Endothelial cell of umbilical vein (primary cell): ENCODE results near the gene MYOM3. TPM values are rescaled to one million over a fixed set of nuclear protein-coding genes. Genes with fewer than 3 reads are reported as not detected.

Experiments used
- BruUV-seq: library from RNA; stranded (reverse); fragments of 400-500 nt; replicated peaks from 2 replicates; lab custom pipeline; 2021; lab: Mats Ljungman, UMichigan
- CTCF ChIA-PET: fragments of 300-600, 350-600 bp; sonication (Branson Sonifier 250); formaldehyde crosslinking; loops from one replicate; lab custom pipeline; 2021; ENCODE audit warnings: antibody characterized with exemption, inconsistent platforms; lab: Charles Lee
- POLR2A ChIA-PET: fragments of 300-600, 350-600 bp; sonication (Branson Sonifier 250); formaldehyde crosslinking; loops from one replicate; lab custom pipeline; 2021; ENCODE audit warnings: antibody characterized with exemption, inconsistent platforms; lab: Charles Lee
- DNase-seq: peaks from one replicate; pipeline ENCODE4 v3.0.0-alpha.2; 2011; ENCODE audit warnings: low read depth, low spot score
- FAIRE-seq: peaks from 2 replicates; lab custom pipeline; 2011; peaks lifted over from hg19 to GRCh38; lab: Jason Lieb, UNC
- H2AFZ ChIP-seq: 2 replicates; pipeline ENCODE4 v1.6.0; 2012; ENCODE audit warnings: low read depth, low read length, control low read depth, inconsistent platforms
- H3K27ac ChIP-seq: 2 replicates; pipeline ENCODE4 v1.5.1; 2011; ENCODE audit warnings: low read depth, mild to moderate bottlenecking, control low read depth, low read length, moderate library complexity; ENCODE audit not compliant: insufficient read depth
- H3K27me3 ChIP-seq, 2 experiments: 2 replicates each; pipeline versions ENCODE4 v1.6.0 to v1.6.1; 2011; ENCODE audit warnings: low read length in 2 of 2, mixed read lengths in 1 of 2; ENCODE audit not compliant: control insufficient read depth in 2 of 2, insufficient read depth in 2 of 2
- H3K36me3 ChIP-seq, 2 experiments: 2 replicates in 1 of 2; 3 replicates in 1 of 2; pipeline ENCODE4 v1.5.1; 2011; ENCODE audit warnings: low read length in 2 of 2, mild to moderate bottlenecking in 1 of 2, moderate library complexity in 1 of 2; ENCODE audit not compliant: control insufficient read depth in 2 of 2, insufficient read depth in 2 of 2; ENCODE audit errors: extremely low read depth in 1 of 2
- H3K4me1 ChIP-seq: 3 replicates; pipeline ENCODE4 v1.5.1; 2011; ENCODE audit warnings: mild to moderate bottlenecking, low read length; ENCODE audit not compliant: control insufficient read depth, insufficient read depth; ENCODE audit errors: extremely low read depth
- H3K4me2 ChIP-seq: 2 replicates; pipeline ENCODE4 v1.6.1; 2011; ENCODE audit warnings: low read length, control low read depth, mixed read lengths; ENCODE audit not compliant: insufficient read depth
- H3K4me3 ChIP-seq, 3 experiments: fragments of 200-600 bp in 1 of 3; sonication (generic), shearing (Covaris generic) in 1 of 3; replicated peaks in 1 of 3; 2 replicates each; pipeline ENCODE4 v1.5.1; 2011 to 2016; ENCODE audit warnings: control low read depth in 3 of 3, low read length in 3 of 3, mild to moderate bottlenecking in 2 of 3, inconsistent platforms in 1 of 3, low read depth in 1 of 3, moderate library complexity in 1 of 3; ENCODE audit not compliant: insufficient read depth in 1 of 3
- H3K79me2 ChIP-seq: 2 replicates; pipeline ENCODE4 v1.6.0; 2012; ENCODE audit warnings: low read length, inconsistent platforms; ENCODE audit not compliant: control insufficient read depth, insufficient read depth
- H3K9ac ChIP-seq: replicated peaks from 2 replicates; pipeline ENCODE3; 2011; ENCODE audit warnings: low read length, control low read depth; ENCODE audit not compliant: insufficient read depth; ENCODE audit errors: extremely low read depth
- H3K9me1 ChIP-seq: replicated peaks from 3 replicates; pipeline ENCODE4 v1.6.0; 2011; ENCODE audit warnings: mild to moderate bottlenecking, low read length; ENCODE audit not compliant: control insufficient read depth, insufficient read depth; ENCODE audit errors: extremely low read depth
- H3K9me3 ChIP-seq: replicated peaks from 2 replicates; pipeline ENCODE4 v1.5.1; 2012; ENCODE audit warnings: low read length, inconsistent platforms; ENCODE audit not compliant: control insufficient read depth, insufficient read depth
- H4K20me1 ChIP-seq: replicated peaks from 2 replicates; pipeline ENCODE3; 2011; ENCODE audit warnings: mild to moderate bottlenecking, low read length; ENCODE audit not compliant: control insufficient read depth, insufficient read depth; ENCODE audit errors: extremely low read depth
- EZH2 ChIP-seq: IDR thresholded peaks from 2 replicates; pipeline ENCODE4 v1.6.1; 2012; ENCODE audit warnings: borderline replicate concordance, low read depth, mild to moderate bottlenecking, moderate library complexity, low read length, inconsistent platforms; ENCODE audit not compliant: severe bottlenecking
- FOS ChIP-seq: IDR thresholded peaks from 2 replicates; pipeline ENCODE4 v1.6.1; 2011; ENCODE audit warnings: mild to moderate bottlenecking, low read length, moderate library complexity, borderline replicate concordance; ENCODE audit not compliant: insufficient read depth
- GATA2 ChIP-seq: IDR thresholded peaks from 2 replicates; pipeline ENCODE4 v1.7.0; 2011; ENCODE audit warnings: low read depth, mild to moderate bottlenecking, moderate library complexity, mixed read lengths, low read length; ENCODE audit not compliant: insufficient read length, insufficient read depth
- JUN ChIP-seq: IDR thresholded peaks from 2 replicates; pipeline ENCODE4 v1.6.1; 2011; ENCODE audit warnings: borderline replicate concordance, low read depth; ENCODE audit not compliant: insufficient read length, insufficient read depth
- MYC ChIP-seq: IDR thresholded peaks from one replicate; pipeline ENCODE4 v1.6.1; 2011; ENCODE audit warnings: mild to moderate bottlenecking, low read depth, low read length
- POLR2A ChIP-seq: IDR thresholded peaks from 2 replicates; pipeline ENCODE4 v1.6.1; 2012; ENCODE audit warnings: low read depth, mild to moderate bottlenecking, control low read depth, low read length
- POLR2AphosphoS5 ChIP-seq: IDR thresholded peaks from 2 replicates; pipeline ENCODE4 v1.6.1; 2012; ENCODE audit warnings: low read depth, mild to moderate bottlenecking, control low read depth, low read length, moderate library complexity; ENCODE audit not compliant: insufficient read depth
- dilution Hi-C: fragments of 300-500 bp; cut with MboI; formaldehyde crosslinking; loops from one replicate; pipeline ENCODE4 v1.15.0; 2019; ENCODE audit warnings: low sequenced_read_pairs; ENCODE audit not compliant: extremely low pct_ligation_motif_present
- intact Hi-C: fragments of 100-400 bp; cut with micrococcal nuclease; formaldehyde crosslinking; loops from one replicate; pipeline ENCODE4 v1.10.0; 2022
- polyA plus RNA-seq, 4 experiments: library from polyadenylated mRNA; depleted of rRNA in 3 of 4; stranded (reverse) in 3 of 4; unstranded in 1 of 4; fragments of >200 nt; gene quantifications; 2 replicates each; pipeline versions ENCODE4 v1.2.1 to v1.2.3, GENCODE V29; 2011 to 2012; ENCODE audit warnings: missing spikeins in 1 of 4
- total RNA-seq: library from RNA; stranded (reverse); gene quantifications from 2 replicates; pipeline ENCODE4 v1.2.3, GENCODE V29; 2021
- TF ChIP-seq, protein P1 (sequence below): IDR thresholded peaks from 2 replicates; pipeline ENCODE4 v1.6.1; 2011; ENCODE audit not compliant: insufficient read depth, insufficient read length

The MYOM3 gene
- total and polyA plus RNA-seq, 2 donors (not counting 3 experiments of a cell fraction or from before 2014, with no cell fraction given) = 0.11 to 0.40 TPM

DNA sequence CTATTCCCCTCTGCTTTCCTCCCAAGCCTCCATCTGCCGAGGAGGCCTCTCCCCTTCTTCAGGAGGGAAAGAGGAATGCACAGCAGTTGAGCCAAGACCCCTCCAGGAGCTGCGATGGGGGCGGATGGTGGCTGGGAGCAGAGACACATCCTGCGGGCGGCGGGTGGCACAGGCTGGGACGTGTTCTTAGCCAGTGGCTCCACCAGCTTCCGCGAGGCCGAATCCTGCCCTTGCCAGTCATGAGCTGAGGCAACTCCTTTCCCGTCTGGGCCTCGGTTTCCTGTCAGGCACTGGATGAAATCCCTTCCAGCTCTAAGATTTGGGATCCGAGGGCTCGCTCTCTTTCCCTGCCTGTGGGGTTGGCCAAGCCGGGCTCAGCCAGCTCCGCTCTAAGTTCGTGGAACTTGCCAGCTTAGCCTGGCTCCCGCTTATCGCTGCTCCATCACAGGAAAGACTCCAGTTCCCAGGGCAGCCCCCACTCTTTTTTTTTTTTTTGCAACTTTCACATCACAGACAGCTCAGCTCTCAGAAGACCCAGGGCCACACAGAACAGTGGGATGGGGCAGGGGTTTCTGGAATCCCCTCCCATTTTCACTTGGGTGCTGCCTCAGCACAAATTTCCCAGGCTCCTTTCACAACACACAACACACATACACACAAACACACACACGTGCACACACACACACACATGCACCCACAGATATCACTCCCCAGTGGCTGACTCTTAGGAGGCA lies 506 bp downstream of the MYOM3 start:
- no TSS peak for BruUV-seq
- FAIRE-seq (peak; percentile 78), DNase-seq (peak; percentile 40)
- no peak for TF ChIP-seq JUN
- TF ChIP-seq GATA2 = peak; percentile 81
- H3K4me2 ChIP-seq = peak overlapping the region; percentile 23
- intact Hi-C loops = loop anchor here (5.0 kb wide), 1 partner anchor 154 kb away; the partner anchor contains the start of gene PNRC2
- no peaks in the 10 kb centered on the region for H3K36me3 ChIP-seq
- H3K4me3 ChIP-seq = no peak overlapping the region
- no peaks in the 10 kb centered on the region for H3K79me2 ChIP-seq
- peaks cover 0 to 2% of the 10 kb centered on the region in 2 experiments for H3K27me3 ChIP-seq
- dilution Hi-C loops = no loop called here
- H3K9ac ChIP-seq = peak overlapping the region; percentile 20
- ChIA-PET POLR2A (interaction anchor here (1.0 kb wide), 1 partner anchor 135 kb away, joined by 3 read pairs; no protein-coding TSS in a partner anchor), CTCF (interaction anchor here (0.7 to 3.2 kb wide), 15 partner anchors 9 to 340 kb away, joined by 3 to 45 read pairs (median 4); partner anchors contain the start of gene NIPAL3)
- H3K9me3 ChIP-seq = no peaks in the 10 kb centered on the region
- H3K9me1 ChIP-seq = no peaks in the 10 kb centered on the region
- no peak overlapping the region for H3K27ac ChIP-seq
- H4K20me1 ChIP-seq = no peaks in the 10 kb centered on the region
- peak overlapping the region; percentile 94 for H2AFZ ChIP-seq
- peaks cover 25% of the 10 kb centered on the region for H3K4me1 ChIP-seq

DNA sequence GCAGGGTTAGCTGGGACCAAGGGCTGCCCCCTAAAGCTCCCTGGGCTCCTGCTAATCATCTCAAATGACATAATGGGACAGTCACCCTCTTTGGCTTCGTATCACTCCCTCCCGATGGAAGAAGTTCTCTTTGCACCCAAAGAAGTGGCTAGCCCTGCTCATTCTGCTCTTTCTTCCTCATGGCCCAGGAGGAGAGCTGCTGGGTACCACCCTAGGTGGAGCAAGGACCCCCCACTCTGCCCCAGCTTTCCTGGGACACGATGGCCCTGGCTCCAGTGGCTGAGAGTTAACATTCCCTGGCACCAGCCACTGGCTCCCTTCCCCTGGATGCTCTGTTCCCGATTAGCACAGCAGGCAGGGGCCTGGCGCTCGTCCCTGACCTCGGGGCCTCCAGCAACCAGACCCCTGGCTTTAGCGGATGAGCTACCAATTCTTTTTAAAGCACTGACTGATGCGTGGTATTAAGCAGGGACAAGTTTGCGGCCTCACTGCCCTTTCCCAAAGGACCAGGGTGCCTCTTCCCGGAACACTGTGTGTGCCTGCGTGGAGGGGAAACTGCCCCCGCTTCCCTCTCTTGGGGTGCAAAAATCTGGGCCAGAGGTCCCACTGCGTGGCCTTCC lies 1.2 kb downstream of the MYOM3 start:
- peaks cover 0 to 2% of the 10 kb centered on the region in 2 experiments for H3K27me3 ChIP-seq
- intact Hi-C loops (loop anchor here (5.0 kb wide), 1 partner anchor 153 kb away; the partner anchor contains the start of gene PNRC2), dilution Hi-C loops (no loop called here)
- H3K4me2 ChIP-seq = no peak overlapping the region
- no peaks in the 10 kb centered on the region for H4K20me1 ChIP-seq
- H3K9me3 ChIP-seq = no peaks in the 10 kb centered on the region
- no peak overlapping the region for H3K27ac ChIP-seq
- no TSS peak for BruUV-seq
- H3K36me3 ChIP-seq = no peaks in the 10 kb centered on the region
- H3K4me1 ChIP-seq = peaks cover 25% of the 10 kb centered on the region
- TF ChIP-seq MYC (no peak), EZH2 (no peak), FOS (no peak), POLR2AphosphoS5 (no peak), POLR2A (no peak)
- TF ChIP-seq, protein P1, sequence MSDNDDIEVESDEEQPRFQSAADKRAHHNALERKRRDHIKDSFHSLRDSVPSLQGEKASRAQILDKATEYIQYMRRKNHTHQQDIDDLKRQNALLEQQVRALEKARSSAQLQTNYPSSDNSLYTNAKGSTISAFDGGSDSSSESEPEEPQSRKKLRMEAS = no peak
- no peak overlapping the region for H3K4me3 ChIP-seq
- H3K9ac ChIP-seq = peak overlapping the region; percentile 20
- H3K79me2 ChIP-seq = no peaks in the 10 kb centered on the region
- ChIA-PET CTCF (interaction anchor here (0.7 to 3.2 kb wide), 7 partner anchors 9 to 339 kb away, joined by 3 to 45 read pairs (median 5); partner anchors contain the start of gene NIPAL3), POLR2A (no interaction called here)
- FAIRE-seq (peak; percentile 33), DNase-seq (no peak)
- H2AFZ ChIP-seq = peak overlapping the region; percentile 94
- no peaks in the 10 kb centered on the region for H3K9me1 ChIP-seq
